H9 (cell line): ENCODE results near the gene VIT. TPM values are rescaled to one million over a fixed set of nuclear protein-coding genes. Genes with fewer than 3 reads are reported as not detected.

Experiments
- DNase-seq: peaks from one replicate; pipeline ENCODE4 v3.0.0-alpha.2; 2017
- H2AFZ ChIP-seq: one replicate; pipeline ENCODE4 v1.6.1; 2013; ENCODE audit warnings: mild to moderate bottlenecking, low read length, control low read depth, moderate library complexity
- H2AK5ac ChIP-seq: 2 replicates; pipeline ENCODE4 v1.6.1; 2013; ENCODE audit warnings: low read length, control low read depth, mixed read lengths; ENCODE audit not compliant: insufficient read length
- H2BK120ac ChIP-seq: one replicate; pipeline ENCODE4 v1.6.1; 2013; ENCODE audit warnings: low read depth, mild to moderate bottlenecking, low read length, control low read depth, inconsistent platforms; ENCODE audit not compliant: poor library complexity, severe bottlenecking
- H2BK12ac ChIP-seq: 2 replicates; pipeline ENCODE4 v1.6.1; 2013; ENCODE audit warnings: low read length, control low read depth, mixed read lengths, low read depth; ENCODE audit not compliant: insufficient read length
- H2BK15ac ChIP-seq: 2 replicates; pipeline ENCODE4 v1.6.1; 2013; ENCODE audit warnings: low read depth, low read length, control low read depth
- H2BK20ac ChIP-seq: one replicate; pipeline ENCODE4 v1.6.1; 2013; ENCODE audit warnings: low read depth, mild to moderate bottlenecking, low read length, control low read depth, inconsistent platforms; ENCODE audit not compliant: poor library complexity, severe bottlenecking
- H2BK5ac ChIP-seq: 2 replicates; pipeline ENCODE4 v1.6.1; 2013; ENCODE audit warnings: low read length, control low read depth, mixed read lengths; ENCODE audit not compliant: insufficient read length
- H3K14ac ChIP-seq: 2 replicates; pipeline ENCODE4 v1.6.1; 2013; ENCODE audit warnings: low read length, control low read depth; ENCODE audit not compliant: insufficient read depth
- H3K18ac ChIP-seq: 2 replicates; pipeline ENCODE4 v1.6.1; 2013; ENCODE audit warnings: low read depth, mild to moderate bottlenecking, mixed read lengths, low read length, control low read depth; ENCODE audit not compliant: insufficient read length
- H3K23ac ChIP-seq: 2 replicates; pipeline ENCODE4 v1.6.1; 2013; ENCODE audit warnings: low read length, control low read depth, mixed read lengths, low read depth; ENCODE audit not compliant: insufficient read length
- H3K23me2 ChIP-seq: 2 replicates; pipeline ENCODE4 v1.6.1; 2013; ENCODE audit warnings: low read depth, mild to moderate bottlenecking, mixed read lengths, low read length, control low read depth; ENCODE audit not compliant: insufficient read length, poor library complexity, severe bottlenecking
- H3K27ac ChIP-seq: 2 replicates; pipeline ENCODE4 v1.5.1; 2013; ENCODE audit warnings: low read length, control low read depth, mixed read lengths, low read depth; ENCODE audit not compliant: insufficient read length
- H3K27me3 ChIP-seq: 2 replicates; pipeline ENCODE4 v1.6.1; 2013; ENCODE audit warnings: low read length, control low read depth, inconsistent platforms; ENCODE audit not compliant: insufficient read depth
- H3K4ac ChIP-seq: 2 replicates; pipeline ENCODE4 v1.6.1; 2013; ENCODE audit warnings: low read depth, mild to moderate bottlenecking, control low read depth, inconsistent platforms, low read length, moderate library complexity
- H3K4me1 ChIP-seq: 2 replicates; pipeline ENCODE4 v1.6.1; 2013; ENCODE audit warnings: low read length, control low read depth, inconsistent platforms; ENCODE audit not compliant: insufficient read depth
- H3K4me2 ChIP-seq: 2 replicates; pipeline ENCODE4 v1.6.1; 2013; ENCODE audit warnings: low read length, control low read depth, mixed read lengths; ENCODE audit not compliant: insufficient read length, insufficient read depth
- H3K56ac ChIP-seq: 2 replicates; pipeline ENCODE4 v1.6.1; 2013; ENCODE audit warnings: low read depth, mild to moderate bottlenecking, mixed read lengths, low read length, control low read depth; ENCODE audit not compliant: insufficient read length
- H3K79me1 ChIP-seq: 2 replicates; pipeline ENCODE4 v1.6.1; 2013; ENCODE audit warnings: low read depth, mild to moderate bottlenecking, moderate library complexity, low read length, control low read depth, inconsistent platforms; ENCODE audit not compliant: insufficient read depth, poor library complexity, severe bottlenecking
- H3K79me2 ChIP-seq: 2 replicates; pipeline ENCODE4 v1.6.1; 2013; ENCODE audit warnings: low read length, control low read depth, inconsistent platforms; ENCODE audit not compliant: insufficient read depth
- H3K9ac ChIP-seq: 2 replicates; pipeline ENCODE4 v1.6.1; 2013; ENCODE audit warnings: low read length, control low read depth, mixed read lengths; ENCODE audit not compliant: insufficient read length; ENCODE audit errors: extremely low read depth
- H3K9me3 ChIP-seq: one replicate; pipeline ENCODE4 v1.6.1; 2013; ENCODE audit warnings: low read depth, low read length, inconsistent platforms; ENCODE audit not compliant: control insufficient read depth
- H3T11ph ChIP-seq: one replicate; pipeline ENCODE4 v1.6.1; 2013; ENCODE audit warnings: mild to moderate bottlenecking, low read length, control low read depth, inconsistent platforms
- H4K20me1 ChIP-seq: one replicate; pipeline ENCODE4 v1.6.1; 2013; ENCODE audit not compliant: control insufficient read depth, insufficient read length, insufficient read depth
- H4K5ac ChIP-seq: 2 replicates; pipeline ENCODE4 v1.6.1; 2013; ENCODE audit warnings: low read depth, mild to moderate bottlenecking, mixed read lengths, low read length, control low read depth; ENCODE audit not compliant: insufficient read length
- H4K8ac ChIP-seq: replicated peaks from 2 replicates; pipeline ENCODE4 v1.6.1; 2013; ENCODE audit warnings: low read length, control low read depth, mixed read lengths, low read depth; ENCODE audit not compliant: insufficient read length
- H4K91ac ChIP-seq: 2 replicates; pipeline ENCODE4 v1.6.1; 2013; ENCODE audit warnings: low read depth, mild to moderate bottlenecking, moderate library complexity, mixed read lengths, low read length, control low read depth; ENCODE audit not compliant: insufficient read length
- H3K27ac Mint-ChIP-seq, 3 experiments: 2 replicates in 2 of 3; 3 replicates in 1 of 3; pipeline ENCODE4 v1.8.0; 2020 to 2021; ENCODE audit warnings: mixed read lengths in 3 of 3, mild to moderate bottlenecking in 1 of 3, moderate library complexity in 1 of 3
- H3K27me3 Mint-ChIP-seq: 2 replicates; pipeline ENCODE4 v1.8.0; 2021; ENCODE audit warnings: low read depth, mild to moderate bottlenecking, moderate library complexity, mixed read lengths
- H3K36me3 Mint-ChIP-seq, 3 experiments: 2 replicates in 2 of 3; 3 replicates in 1 of 3; pipeline ENCODE4 v1.8.0; 2020 to 2021; ENCODE audit warnings: low read depth in 3 of 3, mixed read lengths in 3 of 3; ENCODE audit not compliant: insufficient read depth in 1 of 3
- H3K4me1 Mint-ChIP-seq, 2 experiments: 2 replicates each; pipeline ENCODE4 v1.8.0; 2020; ENCODE audit warnings: mixed read lengths in 2 of 2
- H3K4me3 Mint-ChIP-seq, 2 experiments: 2 replicates in 1 of 2; 3 replicates in 1 of 2; pipeline ENCODE4 v1.8.0; 2020 to 2021; ENCODE audit warnings: mild to moderate bottlenecking in 2 of 2, mixed read lengths in 2 of 2, moderate library complexity in 1 of 2
- H3K9me3 Mint-ChIP-seq, 2 experiments: 2 replicates in 1 of 2; 3 replicates in 1 of 2; pipeline ENCODE4 v1.8.0; 2020; ENCODE audit warnings: mild to moderate bottlenecking in 2 of 2, mixed read lengths in 2 of 2, moderate library complexity in 1 of 2
- WGBS: extraction: QIAGEN DNeasy Blood & Tissue Kit; methylation state at CpG from one replicate; pipeline ENCODE4 v1.1.7; 2013; ENCODE audit warnings: missing lambda C conversion rate, low lambda C conversion rate, mixed read lengths; ENCODE audit not compliant: insufficient read length; ENCODE audit errors: extremely low coverage; 5-methylcytosine and 5-hydroxymethylcytosine counted together
- total RNA-seq: library from RNA; stranded (reverse); gene quantifications from 2 replicates; pipeline ENCODE4 v1.2.1, GENCODE V29; 2021
- TF ChIP-seq, protein P1 (sequence below): fragments of 200-600 bp; sonication (generic); conservative IDR thresholded peaks from 3 replicates; pipeline ENCODE4 v1.8.0; 2021; ENCODE audit warnings: antibody characterized with exemption, mild to moderate bottlenecking

Gene VIT
- total RNA-seq, 1 experiment from 2014 or later, result 0.15 TPM

DNA sequence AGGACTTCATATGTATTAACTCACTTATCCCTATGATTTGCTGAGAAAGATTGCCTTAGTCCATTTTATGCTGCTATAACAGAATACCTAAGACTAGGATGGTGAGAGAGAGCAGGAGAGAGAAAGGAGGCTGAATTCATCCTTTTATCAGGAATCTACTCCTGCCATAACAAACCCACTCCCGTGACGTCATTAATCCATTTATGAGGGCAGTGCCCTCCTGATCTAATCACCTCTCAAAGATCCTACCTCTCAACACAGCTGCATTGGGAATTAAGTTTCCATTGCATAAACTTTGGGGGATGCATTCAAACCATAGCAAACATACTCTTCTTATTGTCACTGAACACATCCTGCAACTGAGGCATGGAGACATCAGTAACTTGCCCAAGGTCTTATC is 122.0 kb downstream of the VIT start:
- Histone ChIP-seq H3K27ac (no peak overlapping the region), H3K9me3 (no peaks in the 10 kb centered on the region), H3K4me2 (no peak overlapping the region), H2BK12ac (no peak overlapping the region), H3K4ac (no peak overlapping the region), H3K79me2 (no peaks in the 10 kb centered on the region), H2BK15ac (no peak overlapping the region), H4K91ac (no peak overlapping the region), H3K23ac (no peak overlapping the region), H3K79me1 (no peaks in the 10 kb centered on the region), H3K27me3 (no peaks in the 10 kb centered on the region), H3K56ac (no peak overlapping the region), H3K9ac (no peak overlapping the region), H2AFZ (no peak overlapping the region), H2BK20ac (no peak overlapping the region), H4K8ac (no peak overlapping the region), H3T11ph (no peak overlapping the region), H2BK120ac (no peak overlapping the region), H4K20me1 (no peaks in the 10 kb centered on the region), H2AK5ac (no peak overlapping the region), H3K23me2 (no peaks in the 10 kb centered on the region), H4K5ac (no peak overlapping the region), H3K4me1 (no peaks in the 10 kb centered on the region), H3K14ac (no peak overlapping the region), H2BK5ac (no peak overlapping the region), H3K18ac (no peak overlapping the region)
- H3K9me3 Mint-ChIP-seq, result no peaks in the 10 kb centered on the region
- WGBS, result no CpG with 5 or more reads among the region's 2 CpGs
- H3K4me1 Mint-ChIP-seq, result peaks cover 16% of the 10 kb centered on the region in 2 experiments
- no peaks in the 10 kb centered on the region for H3K36me3 Mint-ChIP-seq
- no peak for DNase-seq
- no peak overlapping the region for H3K4me3 Mint-ChIP-seq
- TF ChIP-seq, protein P1, sequence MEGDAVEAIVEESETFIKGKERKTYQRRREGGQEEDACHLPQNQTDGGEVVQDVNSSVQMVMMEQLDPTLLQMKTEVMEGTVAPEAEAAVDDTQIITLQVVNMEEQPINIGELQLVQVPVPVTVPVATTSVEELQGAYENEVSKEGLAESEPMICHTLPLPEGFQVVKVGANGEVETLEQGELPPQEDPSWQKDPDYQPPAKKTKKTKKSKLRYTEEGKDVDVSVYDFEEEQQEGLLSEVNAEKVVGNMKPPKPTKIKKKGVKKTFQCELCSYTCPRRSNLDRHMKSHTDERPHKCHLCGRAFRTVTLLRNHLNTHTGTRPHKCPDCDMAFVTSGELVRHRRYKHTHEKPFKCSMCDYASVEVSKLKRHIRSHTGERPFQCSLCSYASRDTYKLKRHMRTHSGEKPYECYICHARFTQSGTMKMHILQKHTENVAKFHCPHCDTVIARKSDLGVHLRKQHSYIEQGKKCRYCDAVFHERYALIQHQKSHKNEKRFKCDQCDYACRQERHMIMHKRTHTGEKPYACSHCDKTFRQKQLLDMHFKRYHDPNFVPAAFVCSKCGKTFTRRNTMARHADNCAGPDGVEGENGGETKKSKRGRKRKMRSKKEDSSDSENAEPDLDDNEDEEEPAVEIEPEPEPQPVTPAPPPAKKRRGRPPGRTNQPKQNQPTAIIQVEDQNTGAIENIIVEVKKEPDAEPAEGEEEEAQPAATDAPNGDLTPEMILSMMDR, result no peak
- H3K27me3 Mint-ChIP-seq, result no peaks in the 10 kb centered on the region; the same call in 1 of the 2 replicates
- no peak overlapping the region for H3K27ac Mint-ChIP-seq
